Dedifferentiated amniotic fluid mesenchymal stem cell (primary cell): ENCODE results near the gene KLHL29.
A peak's percentile ranks its signal among the peaks of the same experiment; 100 is the strongest.

Source experiments
- DNase-seq: peaks from one replicate; pipeline ENCODE4 v3.0.0-alpha.2; 2016; ENCODE audit errors: extremely low spot score

KLHL29 gene

GRCh38 chr2:23615216-23616020 is 230.4 kb downstream of the KLHL29 start:
- no peak for DNase-seq

GRCh38 chr2:23616630-23617029 is 231.7 kb downstream of the KLHL29 start:
- DNase-seq = no peak

GRCh38 chr2:23617167-23617810 is 232.3 kb downstream of the KLHL29 start:
- peak; percentile 61 for DNase-seq

- DNase-seq = no peak
Observed at GRCh38 chr2:23617811-23618215, 232.8 kb downstream of the KLHL29 start.

- DNase-seq = no peak
Observed at GRCh38 chr2:23618265-23618664, 233.3 kb downstream of the KLHL29 start.

GRCh38 chr2:23618794-23619530 is 234.0 kb downstream of the KLHL29 start:
- DNase-seq = no peak

- DNase-seq = no peak
Observed at GRCh38 chr2:23619941-23620340, 235.0 kb downstream of the KLHL29 start.

GRCh38 chr2:23620841-23621341 is 235.9 kb downstream of the KLHL29 start:
- no peak for DNase-seq

GRCh38 chr2:23621616-23622015 is 236.6 kb downstream of the KLHL29 start:
- no peak for DNase-seq

GRCh38 chr2:23622466-23622865 is 237.5 kb downstream of the KLHL29 start:
- no peak for DNase-seq

- DNase-seq = no peak
Observed at GRCh38 chr2:23622966-23623675, 238.1 kb downstream of the KLHL29 start.

- DNase-seq = no peak
Observed at GRCh38 chr2:23624378-23624777, 239.4 kb downstream of the KLHL29 start.

GRCh38 chr2:23624915-23625314 is 239.9 kb downstream of the KLHL29 start:
- no peak for DNase-seq

- no peak for DNase-seq
Observed at GRCh38 chr2:23625726-23626125, 240.7 kb downstream of the KLHL29 start.

- DNase-seq = no peak
Observed at GRCh38 chr2:23626701-23627230, 241.8 kb downstream of the KLHL29 start.

- DNase-seq = no peak
Observed at GRCh38 chr2:23627236-23628009, 242.4 kb downstream of the KLHL29 start.

- DNase-seq = no peak
Observed at GRCh38 chr2:23628926-23629771, 244.2 kb downstream of the KLHL29 start.

- DNase-seq = no peak
Observed at GRCh38 chr2:23629772-23630480, 244.9 kb downstream of the KLHL29 start.

GRCh38 chr2:23630961-23631360 is 246.0 kb downstream of the KLHL29 start:
- no peak for DNase-seq
